ENCODE measurements around the gene ATP13A5.
A peak's percentile ranks its signal among the peaks of the same experiment; 100 is the strongest.

Gene ATP13A5

GRCh38 chr3:193292386-193292785, 86.2 kb downstream of the ATP13A5 start:
- TF ChIP-seq EGR1 (IDR thresholded peaks at IDR 0.05) (no peak), NFIC (IDR thresholded peaks at IDR 0.05) (no peak), USF1 (IDR thresholded peaks at IDR 0.05) (no peak), REST (IDR thresholded peaks at IDR 0.05; ENCODE audit: low read depth) (no peak), TEAD4 (IDR thresholded peaks at IDR 0.05) (no peak), EP300 (IDR thresholded peaks at IDR 0.05; ENCODE audit: borderline replicate concordance) (no peak), RAD21 (IDR thresholded peaks at IDR 0.05; ENCODE audit: low read depth) (no peak), CREB1 (IDR thresholded peaks at IDR 0.05; ENCODE audit: low read depth) (no peak), CEBPB (IDR thresholded peaks at IDR 0.05) (no peak), FOXM1 (IDR thresholded peaks at IDR 0.05; ENCODE audit: borderline replicate concordance, low read depth) (no peak), TAF1 (IDR thresholded peaks at IDR 0.05; ENCODE audit: low read depth) (no peak), TCF12 (IDR thresholded peaks at IDR 0.05; ENCODE audit: low read depth) (no peak), ZBTB7A (IDR thresholded peaks at IDR 0.05; ENCODE audit: low read depth) (no peak)

GRCh38 chr3:193271101-193271840, 107.3 kb downstream of the ATP13A5 start:
- TF ChIP-seq TEAD4 (IDR thresholded peaks at IDR 0.05): no peak
- no peak for TF ChIP-seq RAD21 (IDR thresholded peaks at IDR 0.05; ENCODE audit: low read depth)
- TF ChIP-seq CEBPB (IDR thresholded peaks at IDR 0.05): 0 out of 2 replicates have a peak, but pooled peaks have one; percentile 21
- no peak for TF ChIP-seq NFIC (IDR thresholded peaks at IDR 0.05)
- no peak for TF ChIP-seq REST (IDR thresholded peaks at IDR 0.05; ENCODE audit: low read depth)

GRCh38 chr3:193270451-193270850, 108.1 kb downstream of the ATP13A5 start:
- TF ChIP-seq EGR1 (IDR thresholded peaks at IDR 0.05): no peak
- TF ChIP-seq TEAD4 (IDR thresholded peaks at IDR 0.05): no peak
- TF ChIP-seq EP300 (IDR thresholded peaks at IDR 0.05; ENCODE audit: borderline replicate concordance): no peak
- TF ChIP-seq RAD21 (IDR thresholded peaks at IDR 0.05; ENCODE audit: low read depth): no peak

- TF ChIP-seq EGR1 (IDR thresholded peaks at IDR 0.05) (no peak), FOXM1 (IDR thresholded peaks at IDR 0.05; ENCODE audit: borderline replicate concordance, low read depth) (no peak), ZBTB7A (IDR thresholded peaks at IDR 0.05; ENCODE audit: low read depth) (no peak), TEAD4 (IDR thresholded peaks at IDR 0.05) (no peak), NFIC (IDR thresholded peaks at IDR 0.05) (no peak), REST (IDR thresholded peaks at IDR 0.05; ENCODE audit: low read depth) (no peak), CEBPB (IDR thresholded peaks at IDR 0.05) (no peak), TAF1 (IDR thresholded peaks at IDR 0.05; ENCODE audit: low read depth) (no peak), RAD21 (IDR thresholded peaks at IDR 0.05; ENCODE audit: low read depth) (no peak)
Measured at GRCh38 chr3:193269343-193270028, 109.1 kb downstream of the ATP13A5 start.

GRCh38 chr3:193262707-193263106, 115.8 kb downstream of the ATP13A5 start:
- TF ChIP-seq TCF12 (IDR thresholded peaks at IDR 0.05; ENCODE audit: low read depth) (no peak), RAD21 (IDR thresholded peaks at IDR 0.05; ENCODE audit: low read depth) (0 out of 2 replicates have a peak, but pooled peaks have one; percentile 18)

- TF ChIP-seq NFIC (IDR thresholded peaks at IDR 0.05): no peak
- no peak for TF ChIP-seq EP300 (IDR thresholded peaks at IDR 0.05; ENCODE audit: borderline replicate concordance)
- no peak for TF ChIP-seq USF1 (IDR thresholded peaks at IDR 0.05)
- no peak for TF ChIP-seq FOXM1 (IDR thresholded peaks at IDR 0.05; ENCODE audit: borderline replicate concordance, low read depth)
- TF ChIP-seq EGR1 (IDR thresholded peaks at IDR 0.05): no peak
- TF ChIP-seq YY1 (IDR thresholded peaks at IDR 0.05; ENCODE audit: low read depth): no peak
Measured at GRCh38 chr3:193261970-193262369, 116.6 kb downstream of the ATP13A5 start.

All from Ishikawa (cell line).